HepG2 (cell line): ENCODE results near the gene ZFP64. TPM values are rescaled to one million over a fixed set of nuclear protein-coding genes. Genes with fewer than 3 reads are reported as not detected.

Experiments
- CC2D1A ChIP-seq: sonication (generic); formaldehyde crosslinking; IDR thresholded peaks from 2 replicates; pipeline ENCODE4 v1.8.1; 2023; ENCODE audit warnings: mild to moderate bottlenecking, missing genetic modification reagents
- CEBPB ChIP-seq: IDR thresholded peaks from 2 replicates; pipeline ENCODE4 v1.6.1; 2011; ENCODE audit warnings: low read depth, low read length, improper control_type of control experiment, borderline replicate concordance
- FOSL2 ChIP-seq: sonication (generic); formaldehyde crosslinking; IDR thresholded peaks from 2 replicates; pipeline ENCODE4 v1.4.0; 2020; ENCODE audit warnings: missing genetic modification reagents
- FOXC1 ChIP-seq: sonication (generic); formaldehyde crosslinking; IDR thresholded peaks from 2 replicates; pipeline ENCODE4 v1.8.0; 2022; ENCODE audit warnings: mild to moderate bottlenecking, missing genetic modification reagents, borderline replicate concordance
- FOXK2 ChIP-seq: fragments of 450-650 bp; IDR thresholded peaks from 2 replicates; pipeline ENCODE4 v1.6.1; 2016
- GTF2F1 ChIP-seq: fragments of 150-350 bp; IDR thresholded peaks from 2 replicates; pipeline ENCODE4 v1.6.1; 2014; ENCODE audit warnings: low read length
- HOXD1 ChIP-seq: sonication (generic); formaldehyde crosslinking; IDR thresholded peaks from 2 replicates; pipeline ENCODE4 v1.5.0; 2020; ENCODE audit warnings: missing genetic modification reagents
- ISL2 ChIP-seq: sonication (generic); formaldehyde crosslinking; IDR thresholded peaks from 2 replicates; pipeline ENCODE4 v1.5.0; 2020; ENCODE audit warnings: missing genetic modification reagents
- JUN ChIP-seq: sonication (generic); formaldehyde crosslinking; IDR thresholded peaks from 2 replicates; pipeline ENCODE4 v1.4.0; 2020; ENCODE audit warnings: mild to moderate bottlenecking, missing genetic modification reagents
- KAT8 ChIP-seq: IDR thresholded peaks from 2 replicates; pipeline ENCODE4 v1.6.1; 2016; ENCODE audit warnings: missing genetic modification reagents, missing compliant biosample characterization
- NFIB ChIP-seq: sonication (generic); formaldehyde crosslinking; IDR thresholded peaks from 2 replicates; pipeline ENCODE4 v1.9.0; 2021; ENCODE audit warnings: missing genetic modification reagents, mild to moderate bottlenecking, borderline replicate concordance
- PLRG1 ChIP-seq: fragments of 450-650 bp; conservative IDR thresholded peaks from 2 replicates; pipeline ENCODE4 v1.6.1; 2016
- RAD51 ChIP-seq: fragments of 450-650 bp; IDR thresholded peaks from 2 replicates; pipeline ENCODE4 v1.6.1; 2016; ENCODE audit warnings: borderline replicate concordance
- RARA ChIP-seq: IDR thresholded peaks from 2 replicates; pipeline ENCODE4 v1.6.1; 2016; ENCODE audit warnings: missing genetic modification reagents, missing compliant biosample characterization
- ZEB1 ChIP-seq: IDR thresholded peaks from 2 replicates; pipeline ENCODE4 v1.6.1; 2012; ENCODE audit warnings: mild to moderate bottlenecking, low read depth, inconsistent platforms; ENCODE audit not compliant: insufficient replicate concordance
- ZNF121 ChIP-seq: sonication (generic); formaldehyde crosslinking; IDR thresholded peaks from 2 replicates; pipeline ENCODE4 v1.5.0; 2020; ENCODE audit warnings: mild to moderate bottlenecking, missing genetic modification reagents
- ZNF160 ChIP-seq: sonication (generic); formaldehyde crosslinking; IDR thresholded peaks from 2 replicates; pipeline ENCODE4 v1.8.0; 2022; ENCODE audit warnings: mild to moderate bottlenecking, inconsistent platforms, missing genetic modification reagents
- ZNF558 ChIP-seq: sonication (generic); formaldehyde crosslinking; IDR thresholded peaks from 2 replicates; pipeline ENCODE4 v1.9.0; 2022; ENCODE audit warnings: mild to moderate bottlenecking, missing genetic modification reagents, borderline replicate concordance
- ZNF781 ChIP-seq: sonication (generic); formaldehyde crosslinking; IDR thresholded peaks from 2 replicates; pipeline ENCODE4 v1.5.1; 2020; ENCODE audit warnings: borderline replicate concordance, mild to moderate bottlenecking, missing genetic modification reagents; ENCODE audit errors: not compliant biosample characterization
- ZNF883 ChIP-seq: sonication (generic); formaldehyde crosslinking; IDR thresholded peaks from 2 replicates; pipeline ENCODE4 v1.5.1; 2020; ENCODE audit warnings: mild to moderate bottlenecking, missing genetic modification reagents; ENCODE audit errors: not compliant biosample characterization
- polyA plus RNA-seq, 8 experiments: library from polyadenylated mRNA; depleted of rRNA in 3 of 8; stranded (reverse) in 7 of 8; unstranded in 1 of 8; fragments of >200 nt; fragmentation: Illumina TruSeq in 4 of 8; extraction: Trizol in 4 of 8; gene quantifications; 2 replicates each; pipeline versions ENCODE4 v1.2.1 to v1.2.3, GENCODE V29; 2011 to 2016; ENCODE audit warnings: low read depth in 4 of 8, missing spikeins in 1 of 8, mixed read lengths in 1 of 8; ENCODE audit not compliant: insufficient read depth in 1 of 8
- total RNA-seq, 5 experiments: library from RNA; depleted of rRNA; stranded (reverse); fragments of >200 nt; fragmentation: Illumina TruSeq; extraction: Trizol; gene quantifications; 2 replicates each; pipeline ENCODE4 v1.2.3, GENCODE V29; 2016; ENCODE audit warnings: low read depth in 1 of 5
- TF ChIP-seq, protein P1 (sequence below): sonication (generic); formaldehyde crosslinking; IDR thresholded peaks from 2 replicates; pipeline ENCODE4 v1.4.0; 2020; ENCODE audit warnings: low read depth, mild to moderate bottlenecking, missing genetic modification reagents
- TF ChIP-seq, protein P2 (sequence below): sonication (generic); formaldehyde crosslinking; IDR thresholded peaks from 2 replicates; pipeline ENCODE4 v1.5.0; 2020; ENCODE audit warnings: missing genetic modification reagents
- TF ChIP-seq, protein P3 (sequence below): sonication (generic); formaldehyde crosslinking; conservative IDR thresholded peaks from 2 replicates; pipeline ENCODE4 v1.4.0; 2020; ENCODE audit warnings: missing genetic modification reagents
- TF ChIP-seq, protein P4 (sequence below): sonication (generic); formaldehyde crosslinking; IDR thresholded peaks from 2 replicates; pipeline ENCODE4 v1.8.0; 2022; ENCODE audit warnings: low read depth, missing genetic modification reagents
- TF ChIP-seq, protein P5 (sequence below): IDR thresholded peaks from 2 replicates; pipeline ENCODE4 v1.6.1; 2016; ENCODE audit warnings: low read depth, borderline replicate concordance

Gene ZFP64
- total and polyA plus RNA-seq, 2 of the 13 experiments (the other 11 are each of a cell fraction or from before 2014, with no cell fraction given): 12.0 to 24.3 TPM

DNA sequence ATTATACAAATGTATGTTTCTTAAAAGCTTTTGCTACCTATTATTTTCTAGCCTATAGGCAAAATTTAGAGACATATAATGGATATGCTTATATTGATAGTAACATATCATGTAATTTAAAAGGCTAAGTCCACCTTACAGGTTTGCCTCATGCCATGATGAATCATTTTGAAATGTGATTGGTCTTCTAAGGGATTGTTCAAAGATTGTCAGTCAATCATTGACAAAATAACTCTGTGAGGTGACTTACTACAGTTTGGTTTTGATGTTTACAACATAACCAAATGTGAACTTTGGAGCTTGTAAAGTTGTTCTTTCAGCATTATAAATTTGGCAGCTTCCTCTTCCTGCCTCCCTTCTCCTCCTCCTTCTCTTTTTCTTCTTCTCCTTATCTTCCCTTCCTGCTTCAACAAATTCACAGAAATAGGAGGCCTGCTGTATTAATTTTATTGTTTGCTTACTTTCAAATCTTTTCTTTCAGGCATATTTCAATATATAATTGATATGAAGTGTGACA lies 39.7 kb upstream of the ZFP64 start (continued):
- no peak for TF ChIP-seq JUN
- TF ChIP-seq KAT8 (CRISPR knock-in tag): peak; percentile 79; the same call in 1 of the 2 replicates
- no peak for TF ChIP-seq NFIB (CRISPR knock-in tag)
- TF ChIP-seq, protein P1, sequence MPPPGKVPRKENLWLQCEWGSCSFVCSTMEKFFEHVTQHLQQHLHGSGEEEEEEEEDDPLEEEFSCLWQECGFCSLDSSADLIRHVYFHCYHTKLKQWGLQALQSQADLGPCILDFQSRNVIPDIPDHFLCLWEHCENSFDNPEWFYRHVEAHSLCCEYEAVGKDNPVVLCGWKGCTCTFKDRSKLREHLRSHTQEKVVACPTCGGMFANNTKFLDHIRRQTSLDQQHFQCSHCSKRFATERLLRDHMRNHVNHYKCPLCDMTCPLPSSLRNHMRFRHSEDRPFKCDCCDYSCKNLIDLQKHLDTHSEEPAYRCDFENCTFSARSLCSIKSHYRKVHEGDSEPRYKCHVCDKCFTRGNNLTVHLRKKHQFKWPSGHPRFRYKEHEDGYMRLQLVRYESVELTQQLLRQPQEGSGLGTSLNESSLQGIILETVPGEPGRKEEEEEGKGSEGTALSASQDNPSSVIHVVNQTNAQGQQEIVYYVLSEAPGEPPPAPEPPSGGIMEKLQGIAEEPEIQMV (CRISPR knock-in tag): no peak
- no peak for TF ChIP-seq HOXD1 (CRISPR knock-in tag)
- TF ChIP-seq ZNF558 (CRISPR knock-in tag): no peak
- TF ChIP-seq ZNF883 (CRISPR knock-in tag): no peak
- TF ChIP-seq RAD51: no peak
- TF ChIP-seq CEBPB: peak; percentile 56; the same call in 1 of the 2 replicates
- TF ChIP-seq FOSL2: peak; percentile 71; the same call in 1 of the 2 replicates
- TF ChIP-seq, protein P2, sequence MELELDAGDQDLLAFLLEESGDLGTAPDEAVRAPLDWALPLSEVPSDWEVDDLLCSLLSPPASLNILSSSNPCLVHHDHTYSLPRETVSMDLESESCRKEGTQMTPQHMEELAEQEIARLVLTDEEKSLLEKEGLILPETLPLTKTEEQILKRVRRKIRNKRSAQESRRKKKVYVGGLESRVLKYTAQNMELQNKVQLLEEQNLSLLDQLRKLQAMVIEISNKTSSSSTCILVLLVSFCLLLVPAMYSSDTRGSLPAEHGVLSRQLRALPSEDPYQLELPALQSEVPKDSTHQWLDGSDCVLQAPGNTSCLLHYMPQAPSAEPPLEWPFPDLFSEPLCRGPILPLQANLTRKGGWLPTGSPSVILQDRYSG (CRISPR knock-in tag): no peak
- no peak for TF ChIP-seq CC2D1A
- no peak for TF ChIP-seq ZNF160 (CRISPR knock-in tag)
- TF ChIP-seq FOXC1: no peak
- TF ChIP-seq, protein P3, sequence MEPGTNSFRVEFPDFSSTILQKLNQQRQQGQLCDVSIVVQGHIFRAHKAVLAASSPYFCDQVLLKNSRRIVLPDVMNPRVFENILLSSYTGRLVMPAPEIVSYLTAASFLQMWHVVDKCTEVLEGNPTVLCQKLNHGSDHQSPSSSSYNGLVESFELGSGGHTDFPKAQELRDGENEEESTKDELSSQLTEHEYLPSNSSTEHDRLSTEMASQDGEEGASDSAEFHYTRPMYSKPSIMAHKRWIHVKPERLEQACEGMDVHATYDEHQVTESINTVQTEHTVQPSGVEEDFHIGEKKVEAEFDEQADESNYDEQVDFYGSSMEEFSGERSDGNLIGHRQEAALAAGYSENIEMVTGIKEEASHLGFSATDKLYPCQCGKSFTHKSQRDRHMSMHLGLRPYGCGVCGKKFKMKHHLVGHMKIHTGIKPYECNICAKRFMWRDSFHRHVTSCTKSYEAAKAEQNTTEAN: no peak; the same call in 1 of the 2 replicates
- no peak for TF ChIP-seq ZEB1
- TF ChIP-seq, protein P4, sequence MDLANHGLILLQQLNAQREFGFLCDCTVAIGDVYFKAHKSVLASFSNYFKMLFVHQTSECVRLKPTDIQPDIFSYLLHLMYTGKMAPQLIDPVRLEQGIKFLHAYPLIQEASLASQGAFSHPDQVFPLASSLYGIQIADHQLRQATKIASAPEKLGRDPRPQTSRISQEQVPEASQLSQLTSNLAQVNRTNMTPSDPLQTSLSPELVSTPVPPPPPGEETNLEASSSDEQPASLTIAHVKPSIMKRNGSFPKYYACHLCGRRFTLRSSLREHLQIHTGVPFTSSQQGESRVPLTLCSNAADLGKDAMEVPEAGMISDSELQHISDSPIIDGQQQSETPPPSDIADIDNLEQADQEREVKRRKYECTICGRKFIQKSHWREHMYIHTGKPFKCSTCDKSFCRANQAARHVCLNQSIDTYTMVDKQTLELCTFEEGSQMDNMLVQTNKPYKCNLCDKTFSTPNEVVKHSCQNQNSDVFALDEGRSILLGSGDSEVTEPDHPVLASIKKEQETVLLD (CRISPR knock-in tag): no peak
- TF ChIP-seq RARA (CRISPR knock-in tag): peak; percentile 61
- TF ChIP-seq ZNF121 (CRISPR knock-in tag): no peak
- TF ChIP-seq, protein P5, sequence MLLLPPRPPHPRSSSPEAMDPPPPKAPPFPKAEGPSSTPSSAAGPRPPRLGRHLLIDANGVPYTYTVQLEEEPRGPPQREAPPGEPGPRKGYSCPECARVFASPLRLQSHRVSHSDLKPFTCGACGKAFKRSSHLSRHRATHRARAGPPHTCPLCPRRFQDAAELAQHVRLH (CRISPR knock-in tag): no peak
- TF ChIP-seq PLRG1: no peak
- TF ChIP-seq ISL2: peak; percentile 33; the same call in 1 of the 2 replicates
- peak; percentile 59; the same call in 1 of the 2 replicates for TF ChIP-seq FOXK2
- no peak for TF ChIP-seq ZNF781 (CRISPR knock-in tag)
- no peak for TF ChIP-seq GTF2F1
